GM19463 (cell line): ENCODE measurements around the gene BANF2.

Experiments used
- ATAC-seq: cut with Tn5 transposase; IDR thresholded peaks from one replicate; pipeline ENCODE4 v1.9.1; 2021; ENCODE audit warnings: mild to moderate bottlenecking, moderate library complexity; ENCODE audit not compliant: unreplicated experiment

The BANF2 gene

DNA sequence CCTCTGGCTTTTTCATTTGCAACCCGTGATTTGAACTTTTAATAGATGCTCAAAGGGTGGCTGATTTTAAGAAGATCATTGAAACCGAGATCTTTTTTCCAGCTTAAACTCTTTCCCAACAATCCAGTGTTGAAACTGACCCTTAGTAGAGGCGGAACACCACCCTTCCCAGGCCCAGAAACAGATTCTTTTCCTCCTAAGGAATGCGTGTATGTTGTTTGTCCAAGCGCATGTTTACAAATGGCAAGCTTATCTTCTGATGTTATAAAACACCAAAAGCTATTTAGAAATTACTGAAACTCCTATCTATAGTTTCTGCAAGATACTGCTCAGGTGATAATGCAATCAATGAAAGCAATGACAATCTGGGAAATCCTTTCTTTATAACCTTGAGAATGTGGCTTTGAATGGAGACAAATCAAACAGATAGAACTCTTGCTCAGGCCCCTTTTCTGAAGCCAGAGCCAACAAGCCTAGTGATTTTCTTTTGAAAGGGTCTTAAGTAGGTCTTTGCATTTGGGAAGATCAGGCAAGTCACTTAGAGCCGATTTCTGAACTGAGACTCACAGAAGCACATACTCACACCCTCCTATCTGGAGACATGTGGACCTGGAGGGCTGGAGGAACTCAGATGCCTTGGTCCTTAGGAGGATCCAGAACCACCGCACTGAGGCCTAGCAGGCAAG, 9.1 kb downstream of the BANF2 start:
- no peak for ATAC-seq

DNA sequence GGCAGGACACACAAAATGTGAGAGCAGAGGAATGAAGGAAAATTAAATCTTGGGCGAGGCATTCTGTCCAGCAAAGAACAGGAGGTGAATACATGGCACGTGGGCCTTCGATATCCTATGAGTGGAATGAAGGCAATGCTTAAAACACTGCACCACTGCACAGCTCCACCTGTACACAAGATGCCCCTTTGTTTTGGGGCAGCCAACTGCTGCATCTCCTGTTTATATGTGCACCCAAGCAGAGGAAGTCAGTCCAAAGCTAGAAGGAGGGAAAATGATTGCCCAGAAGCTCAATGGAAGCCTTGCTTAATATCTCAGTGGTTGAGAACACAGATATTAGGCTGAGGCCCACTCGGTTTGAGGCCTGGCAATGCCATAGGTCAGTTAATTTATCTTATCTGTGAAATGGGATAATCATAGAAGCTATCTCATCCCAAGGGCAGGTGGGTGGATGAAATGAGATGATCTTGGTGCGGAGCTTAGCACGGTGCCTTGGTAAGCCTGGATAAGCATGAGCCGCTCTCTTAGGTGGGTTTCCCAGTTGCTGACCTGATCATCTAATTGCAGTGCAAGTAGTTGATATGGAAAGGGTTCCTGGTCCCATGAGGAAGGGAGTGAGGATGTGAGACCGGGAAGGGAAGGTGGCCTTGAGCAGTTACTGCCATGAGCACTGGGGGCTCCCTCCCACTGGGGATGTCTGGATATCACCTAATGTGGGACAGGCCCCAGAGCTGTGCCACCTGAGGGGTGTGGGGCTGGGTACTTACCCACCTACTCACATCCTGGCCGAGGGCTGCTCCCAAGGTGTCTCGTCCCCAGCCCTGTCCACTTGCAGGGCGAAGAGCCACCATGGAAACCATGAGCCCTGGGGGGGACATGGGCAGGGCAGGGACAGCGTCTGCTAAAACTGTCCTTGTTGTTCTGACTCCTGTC, 9.9 kb downstream of the BANF2 start:
- ATAC-seq: no peak

DNA sequence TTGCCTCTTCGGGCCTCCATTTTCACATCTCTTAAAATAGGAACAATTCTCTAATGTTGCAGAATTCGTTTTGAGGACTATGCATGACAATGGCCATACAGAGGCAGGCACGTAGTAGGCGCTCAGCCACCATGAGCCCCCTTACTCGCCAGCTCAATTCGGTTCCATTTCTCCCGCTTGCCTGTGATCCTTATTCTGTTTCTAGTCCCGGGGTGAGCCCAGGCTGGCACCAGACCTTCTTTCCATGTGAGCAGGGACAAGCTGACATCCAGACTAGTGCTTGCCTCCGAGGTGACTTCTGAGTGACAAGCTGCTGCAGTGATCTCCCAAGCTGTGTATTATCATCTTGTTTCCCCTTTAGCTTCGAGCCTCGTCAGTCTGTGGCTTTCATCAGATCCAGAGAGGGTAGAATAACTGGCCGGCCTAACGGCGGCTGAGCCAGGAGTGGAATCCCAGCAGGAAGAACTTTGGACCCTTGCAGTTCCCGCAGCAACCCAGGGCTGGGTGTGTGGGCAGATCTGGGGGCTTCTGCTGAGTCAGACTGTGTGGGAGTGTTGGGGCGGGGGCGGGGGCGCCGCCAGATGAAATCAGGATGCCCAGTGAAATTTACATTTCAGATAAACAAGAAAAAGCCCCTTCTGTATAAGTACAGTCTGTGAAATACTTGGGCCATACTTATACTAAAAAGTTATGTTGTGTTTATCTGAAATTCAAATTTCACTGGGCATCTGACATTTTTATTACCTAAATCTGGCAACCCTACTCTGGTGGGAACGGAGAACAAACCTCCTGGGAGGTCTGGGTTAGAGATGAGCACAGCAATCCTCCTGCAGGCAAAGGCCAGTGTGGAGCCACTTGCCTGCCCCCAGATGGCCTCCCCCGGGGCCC, 10.9 kb downstream of the BANF2 start:
- ATAC-seq: no peak

DNA sequence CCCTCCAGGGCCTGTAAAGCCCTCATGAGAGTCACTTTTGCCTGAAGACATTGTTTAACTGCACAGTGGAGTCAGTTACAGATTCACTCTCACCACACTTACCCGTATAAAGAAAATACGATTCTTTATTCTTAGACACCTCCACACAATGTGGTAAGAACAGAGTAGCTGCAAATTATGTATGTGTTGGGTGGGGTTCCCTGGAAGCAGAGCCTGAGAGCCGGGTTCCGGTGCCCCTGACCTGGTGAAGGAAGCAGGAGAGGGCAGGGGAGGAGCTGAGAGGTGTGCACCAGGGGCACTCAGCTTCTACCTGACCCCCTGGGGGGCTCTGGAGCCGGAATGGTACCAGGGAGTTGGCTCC, 11.5 kb downstream of the BANF2 start:
- no peak for ATAC-seq

DNA sequence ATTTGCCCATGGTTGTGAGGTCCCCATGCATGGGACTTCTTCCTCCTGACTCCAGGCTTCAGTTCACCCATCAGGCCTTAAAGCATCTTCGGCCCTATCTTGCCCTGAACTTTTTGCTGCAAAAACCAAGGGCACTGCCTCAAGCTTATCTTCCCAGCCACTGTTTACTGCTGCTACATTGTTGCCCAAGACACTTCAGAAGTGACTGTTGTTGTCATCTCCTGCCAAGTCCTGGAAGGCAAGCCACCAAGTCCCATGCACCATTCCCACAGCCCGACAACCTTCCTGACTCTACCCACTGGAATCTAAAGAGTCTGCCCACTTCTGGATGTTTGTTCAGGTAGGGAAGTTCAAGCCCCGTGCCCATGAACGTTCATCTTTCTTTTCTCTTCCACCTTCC, 12.4 kb downstream of the BANF2 start:
- ATAC-seq: no peak

DNA sequence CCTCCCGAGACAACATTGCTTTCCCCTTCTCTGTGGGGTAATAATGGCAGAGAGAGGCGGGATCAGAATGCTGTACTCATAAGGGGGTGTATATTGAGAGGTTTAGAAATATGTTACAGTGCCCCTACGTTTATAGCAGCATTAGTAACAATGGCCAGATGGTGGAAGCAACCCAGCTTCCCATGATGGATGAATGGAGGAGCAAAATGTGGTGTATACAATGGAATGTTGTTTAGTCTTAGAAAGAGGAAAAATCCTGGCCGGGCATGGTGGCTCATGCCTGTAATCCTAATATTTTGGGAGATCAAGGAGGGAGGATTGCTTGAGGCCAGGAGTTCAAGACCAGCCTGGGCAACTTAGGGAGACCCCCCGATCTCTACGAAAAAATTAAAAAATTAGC, 12.9 kb downstream of the BANF2 start:
- no peak for ATAC-seq

DNA sequence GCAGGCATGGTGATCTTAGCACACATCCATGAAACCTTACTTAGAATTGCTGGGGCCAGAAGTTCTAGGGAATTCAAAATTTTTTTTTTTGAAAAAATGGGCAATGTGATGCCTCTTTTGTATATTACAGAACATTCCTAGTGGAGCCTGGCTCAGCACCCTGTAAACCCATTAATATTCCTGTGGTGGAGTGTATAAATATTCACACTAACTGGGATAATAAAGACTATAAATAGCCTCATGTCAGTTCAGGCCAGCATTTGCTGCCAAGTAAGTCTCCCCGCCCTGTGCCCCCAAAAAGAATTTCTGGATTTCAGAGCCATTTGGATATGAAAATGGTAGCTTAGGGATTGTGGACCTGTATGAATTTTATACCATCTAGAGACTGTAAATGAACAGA, 14.8 kb downstream of the BANF2 start:
- ATAC-seq: no peak

DNA sequence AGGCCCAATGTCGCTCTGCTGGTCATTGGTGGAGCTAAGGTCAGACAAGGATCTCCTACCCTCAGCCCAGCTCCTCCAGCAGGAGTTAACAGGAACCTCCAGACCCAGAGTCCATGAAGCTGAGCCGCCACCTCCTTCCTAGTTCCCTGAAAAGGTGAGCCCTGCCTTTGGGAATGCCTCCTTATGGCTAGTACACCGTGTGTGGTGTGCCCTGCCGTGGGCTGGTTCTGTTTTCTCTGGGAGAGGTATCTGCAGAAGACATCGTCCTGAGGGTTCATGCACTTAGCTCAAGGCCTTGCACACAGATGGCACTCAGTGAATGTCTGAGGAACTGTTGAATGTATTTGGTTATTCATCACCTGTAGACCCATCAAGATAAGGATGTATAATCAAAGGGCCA, 15.3 kb downstream of the BANF2 start:
- ATAC-seq: no peak

DNA sequence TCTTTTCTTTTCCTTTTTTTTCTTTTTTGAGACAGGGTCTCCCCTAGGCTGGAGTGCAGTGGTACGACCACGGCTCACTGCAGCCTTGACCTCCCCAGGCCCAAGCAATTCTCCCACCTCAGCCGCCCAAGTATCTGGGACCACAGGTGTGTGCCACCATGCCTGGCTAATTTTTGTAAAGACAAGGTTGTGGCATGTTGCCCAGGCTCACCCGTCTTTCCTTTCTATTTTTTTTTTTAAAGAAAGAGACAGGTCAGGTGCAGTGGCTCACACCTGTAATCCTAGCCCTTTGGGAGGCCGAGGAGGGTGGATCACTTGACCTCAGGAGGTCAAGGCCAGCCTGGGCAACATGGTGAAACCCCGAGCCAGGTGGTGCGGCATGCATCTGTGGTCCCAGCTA, 16.6 kb downstream of the BANF2 start:
- ATAC-seq: no peak

DNA sequence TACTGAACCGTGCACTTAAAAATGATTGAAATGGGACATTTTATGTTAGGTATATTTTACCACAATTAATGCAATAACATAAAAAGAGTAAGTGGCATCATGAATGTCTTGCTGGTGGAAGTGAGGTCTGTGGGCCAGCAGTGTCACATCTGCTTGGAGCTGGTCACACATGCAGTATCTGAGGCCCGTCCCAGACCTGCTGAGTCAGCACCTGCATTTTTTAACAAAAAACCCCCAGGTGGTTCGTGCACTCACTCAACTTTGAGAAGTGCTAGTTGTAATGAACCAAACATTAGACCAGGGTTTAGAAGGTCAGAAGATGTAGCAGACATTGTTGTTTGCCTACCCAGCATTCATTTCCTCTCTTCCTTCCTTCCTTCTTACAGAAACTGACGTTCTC, 21.0 kb downstream of the BANF2 start:
- ATAC-seq: no peak

DNA sequence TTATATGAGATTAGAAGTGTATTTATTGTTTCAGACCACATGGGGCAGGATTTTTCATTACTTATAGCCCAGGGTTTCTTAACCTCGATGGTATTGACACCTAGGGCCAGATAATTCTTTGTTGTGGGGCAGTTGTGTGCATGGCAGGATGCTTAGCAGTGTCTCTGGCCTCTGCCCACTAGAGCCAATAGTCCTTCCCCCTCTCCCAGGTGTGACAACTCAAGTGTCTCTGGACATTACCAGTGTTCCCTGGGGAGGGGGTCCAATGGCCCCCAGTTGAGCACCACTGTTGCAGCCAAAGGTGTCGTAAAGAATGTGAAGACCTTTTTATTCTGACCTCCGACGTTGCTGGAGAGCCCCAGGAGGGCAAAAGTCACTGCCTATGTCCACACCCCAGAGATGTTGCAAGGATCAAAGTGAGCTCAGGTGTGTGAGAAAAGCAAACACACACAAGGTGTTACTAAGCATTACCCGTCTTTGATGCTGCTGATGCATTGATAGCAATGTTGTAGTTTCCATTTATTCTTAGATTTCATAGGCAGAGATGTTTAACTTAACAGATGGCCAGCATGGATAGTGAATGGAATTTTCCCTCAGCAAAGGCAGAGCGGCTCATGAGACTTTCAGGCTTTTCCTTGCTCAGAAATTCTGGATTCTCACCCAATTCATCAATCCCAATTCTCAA, 22.2 kb downstream of the BANF2 start:
- no peak for ATAC-seq

DNA sequence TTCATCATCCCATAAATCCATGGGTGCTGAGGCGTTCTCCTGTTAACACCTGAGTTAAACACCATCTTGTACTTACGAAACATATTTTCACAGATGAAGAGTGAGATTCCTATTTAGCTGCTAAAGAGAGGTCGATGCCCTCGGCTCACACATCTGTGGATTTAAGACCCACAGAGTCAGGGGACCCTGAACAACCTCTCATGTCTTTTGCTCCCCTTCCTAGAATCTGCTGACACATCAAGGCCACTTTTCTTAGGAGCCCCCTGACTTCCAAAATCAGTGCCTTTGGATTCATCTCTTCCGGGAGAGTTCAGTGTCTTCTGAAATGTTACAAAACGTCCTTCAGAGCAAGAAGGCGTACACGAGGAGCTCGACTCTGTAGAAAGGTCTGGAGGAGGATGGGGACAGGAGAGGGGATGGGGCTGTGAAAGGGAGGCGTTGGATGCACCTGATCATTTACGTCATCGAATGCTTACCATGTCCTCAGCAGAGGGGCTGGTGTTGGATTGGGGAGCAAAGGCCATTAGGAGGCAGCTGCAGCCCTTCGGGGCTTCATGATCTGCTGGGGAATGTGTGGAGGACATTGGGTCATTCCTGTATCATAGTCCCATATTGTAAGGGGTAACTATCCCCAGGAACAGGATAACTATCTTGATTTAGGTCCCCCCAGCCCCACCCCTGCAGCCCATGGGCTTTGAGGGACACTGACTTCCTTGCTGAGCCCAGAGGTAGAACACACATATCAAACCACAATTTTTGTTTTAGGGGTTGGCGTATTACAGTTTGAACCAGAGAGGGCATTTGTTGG, 22.9 kb downstream of the BANF2 start:
- ATAC-seq: no peak

DNA sequence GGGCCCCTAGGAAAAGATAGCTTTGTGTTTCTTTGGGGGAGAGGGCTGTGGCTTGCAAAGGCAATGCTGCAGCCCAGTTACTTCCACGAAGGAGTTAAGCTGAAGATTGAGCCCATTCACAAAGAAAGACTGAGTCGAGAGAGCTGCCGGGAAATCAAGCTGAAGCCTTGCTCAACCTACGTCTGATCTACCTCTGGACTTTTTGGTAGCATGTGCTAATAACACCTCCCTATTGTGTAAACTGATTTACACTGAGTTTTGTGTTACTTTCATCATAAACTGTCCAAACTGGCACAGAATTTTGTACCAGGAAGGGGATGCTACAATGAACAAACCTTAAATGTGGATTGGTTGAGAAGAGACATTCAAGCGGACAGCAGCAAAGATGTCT, 23.5 kb downstream of the BANF2 start:
- ATAC-seq: no peak

DNA sequence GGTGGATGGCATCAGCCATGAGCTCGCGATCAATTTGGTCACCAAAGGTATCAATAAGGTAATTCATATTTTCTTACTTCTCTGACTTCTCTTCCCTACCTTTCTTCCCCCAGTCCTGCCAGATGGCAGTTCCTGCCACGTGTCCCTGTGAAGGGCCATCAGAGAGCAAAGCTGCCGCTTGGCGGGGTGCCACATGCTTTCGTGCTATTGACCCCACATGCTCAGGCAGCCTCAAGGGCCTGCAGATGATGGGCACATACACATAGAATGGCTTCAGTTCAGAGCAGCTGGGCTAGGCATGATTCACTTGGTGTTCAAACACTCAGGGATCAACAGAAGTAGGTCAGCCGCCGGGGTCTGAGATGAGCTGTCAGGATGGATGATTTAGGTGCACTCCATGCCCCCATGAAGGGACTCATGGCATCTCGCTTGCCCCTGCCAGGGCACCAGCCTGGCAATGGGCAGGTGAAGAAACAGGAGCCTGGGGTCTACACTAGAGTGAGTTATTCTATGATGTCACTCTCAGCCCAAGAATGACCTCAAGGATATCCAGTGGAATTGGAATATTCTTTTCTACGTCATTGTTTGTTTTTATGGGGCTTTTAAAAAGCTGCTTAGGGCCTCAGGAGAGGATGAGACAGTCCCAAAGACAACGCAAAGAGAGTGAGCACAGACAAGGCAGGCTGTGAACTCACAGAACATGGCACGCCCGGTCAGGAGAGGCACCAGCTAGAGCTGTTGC, 25.5 kb downstream of the BANF2 start:
- ATAC-seq: no peak

DNA sequence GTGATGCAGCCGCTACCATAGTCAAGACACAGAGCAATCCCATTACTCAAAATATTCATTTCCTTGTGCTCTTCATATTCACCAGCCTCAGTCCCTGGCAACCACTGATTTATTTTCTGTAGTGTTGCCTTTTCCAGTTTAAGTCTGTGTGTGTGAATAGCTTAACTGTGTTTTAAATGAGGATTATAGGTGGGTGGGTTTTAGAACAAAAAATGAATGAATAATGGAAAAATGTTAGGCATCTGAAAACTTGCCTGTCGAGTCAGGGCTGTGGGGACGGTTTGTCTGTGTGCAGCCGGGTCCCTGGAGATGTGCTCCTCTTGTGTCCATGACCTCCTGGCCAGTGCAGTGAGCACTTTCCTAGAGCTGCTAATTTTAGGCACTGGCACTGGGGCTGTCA, 27.1 kb downstream of the BANF2 start:
- ATAC-seq: no peak

DNA sequence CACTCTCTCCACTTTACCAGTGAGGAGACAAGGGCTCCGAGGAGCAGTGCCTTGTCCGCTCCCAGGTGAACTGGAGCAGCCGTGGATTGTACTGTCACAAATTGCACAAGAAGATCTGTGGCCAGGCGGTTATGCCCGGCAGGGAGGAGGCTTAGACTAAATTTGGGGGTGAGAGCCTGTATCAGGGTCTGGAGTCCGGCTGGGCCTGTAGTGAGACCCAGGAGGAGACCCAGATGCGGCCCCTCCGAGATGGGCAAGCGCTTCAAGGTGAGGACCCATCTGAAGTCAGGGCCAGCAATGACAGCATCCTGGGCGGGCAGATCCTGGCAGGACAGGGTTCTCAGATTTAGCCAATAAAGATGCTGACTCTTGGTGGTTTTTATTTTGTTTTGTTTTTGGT, 27.6 kb downstream of the BANF2 start:
- ATAC-seq: no peak

DNA sequence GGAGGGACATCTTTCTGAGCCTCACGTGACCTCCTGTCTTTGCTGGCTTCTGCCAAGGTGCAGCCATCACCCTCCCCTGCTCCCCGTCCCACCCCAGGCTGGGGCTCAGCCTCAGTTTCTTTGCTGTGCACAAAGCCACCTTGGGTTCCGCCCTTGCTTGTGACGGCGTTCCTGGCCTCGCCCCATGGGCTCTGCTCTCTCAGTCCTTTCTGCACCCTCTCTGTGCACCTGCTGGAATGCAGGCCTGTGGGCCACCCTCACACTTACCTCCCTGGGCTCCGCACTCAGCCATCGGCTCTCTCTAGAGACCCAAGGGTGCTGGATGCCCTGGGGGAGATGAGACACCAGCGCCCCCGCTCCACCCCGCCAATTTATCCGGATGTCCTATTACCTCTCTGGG, 28.3 kb downstream of the BANF2 start:
- no peak for ATAC-seq

DNA sequence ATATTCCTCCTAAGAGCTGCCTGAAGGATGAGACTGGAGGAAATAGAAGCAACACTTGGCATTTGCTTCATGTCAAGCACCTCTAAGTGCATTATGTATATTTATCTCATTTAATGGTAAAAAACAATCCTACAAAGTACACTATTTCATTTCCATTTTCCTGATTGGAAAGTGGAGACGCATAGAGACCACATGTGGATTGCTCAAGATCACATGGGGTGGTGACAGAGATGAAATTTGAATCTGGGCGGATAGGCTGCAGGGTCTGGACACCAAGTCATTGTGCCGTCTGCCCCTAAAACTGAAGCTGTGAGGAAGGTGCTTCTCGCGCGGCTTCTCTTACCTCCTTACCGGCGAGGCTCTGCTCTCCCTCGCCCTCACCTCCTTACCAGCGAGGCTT, 30.3 kb downstream of the BANF2 start:
- no peak for ATAC-seq

DNA sequence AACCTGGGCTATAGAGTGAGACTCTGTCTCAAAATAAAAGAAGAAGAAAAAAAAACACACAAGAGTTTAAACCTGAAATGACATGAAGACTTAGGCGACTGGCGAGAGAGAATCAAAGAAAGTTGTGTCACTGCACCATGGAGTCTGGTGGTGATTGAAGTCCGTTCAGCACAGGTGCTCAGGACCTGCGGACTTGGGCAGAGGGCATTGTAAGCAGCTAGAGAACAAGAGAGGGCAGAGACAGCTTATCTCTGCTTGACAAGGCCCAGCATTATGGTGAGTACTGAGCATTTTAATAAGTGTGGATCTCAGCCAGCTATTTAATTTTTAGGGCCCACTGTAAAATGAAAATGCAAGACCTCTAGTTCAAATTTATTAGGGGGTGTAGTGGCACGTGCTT, 31.5 kb downstream of the BANF2 start:
- no peak for ATAC-seq
